Activated CD4-positive, alpha-beta T cell treated with anti-CD3 and anti-CD28 coated beads, Interleukin-2, Interleukin-4, amounts not matched to agents 100 ng/mL and 50 ng/mL, durations not matched to agents 16 hours and 8 hours (primary cell): ENCODE results near the gene RCAN2.
"Not testable (repeated sequence)": the region's sequence is repeated elsewhere in the genome, so short reads cannot be mapped to it uniquely, and the experiment has no call there.

Experiments used
- DNase-seq: peaks from one replicate; pipeline ENCODE4 v3.0.0-alpha.2; 2020; ENCODE audit warnings: low spot score

Gene RCAN2

DNA sequence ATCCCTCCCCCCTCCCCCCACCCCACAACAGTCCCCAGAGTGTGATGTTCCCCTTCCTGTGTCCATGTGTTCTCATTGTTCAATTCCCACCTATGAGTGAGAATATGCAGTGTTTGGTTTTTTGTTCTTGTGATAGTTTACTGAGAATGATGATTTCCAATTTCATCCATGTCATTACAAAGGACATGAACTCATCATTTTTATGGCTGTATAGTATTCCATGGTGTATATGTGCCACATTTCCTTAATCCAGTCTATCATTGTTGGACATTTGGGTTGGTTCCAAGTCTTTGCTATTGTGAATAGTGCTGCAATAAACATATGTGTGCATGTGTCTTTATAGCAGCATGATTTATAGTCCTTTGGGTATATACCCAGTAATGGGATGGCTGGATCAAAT lies 158.8 kb downstream of the RCAN2 start:
- not testable (repeated sequence) for DNase-seq

DNA sequence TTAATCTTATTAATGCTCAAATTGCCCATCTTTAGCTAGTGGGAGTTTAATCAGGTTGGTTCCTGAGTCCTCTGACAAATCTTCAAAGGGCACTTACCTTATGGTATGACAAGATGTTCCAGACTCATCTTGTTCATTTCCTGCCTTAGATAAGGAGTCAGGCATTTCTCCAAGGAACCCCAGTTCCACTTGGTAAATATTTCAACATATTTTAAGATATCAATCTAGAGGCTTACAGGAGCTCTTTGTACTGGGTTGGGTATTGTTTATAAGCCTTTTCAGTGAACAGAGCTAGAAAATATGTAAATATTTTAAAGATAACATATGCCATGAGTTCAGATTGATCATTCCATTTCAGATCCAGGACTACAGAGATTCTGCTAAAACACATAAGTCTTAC lies 159.8 kb downstream of the RCAN2 start:
- no peak for DNase-seq

DNA sequence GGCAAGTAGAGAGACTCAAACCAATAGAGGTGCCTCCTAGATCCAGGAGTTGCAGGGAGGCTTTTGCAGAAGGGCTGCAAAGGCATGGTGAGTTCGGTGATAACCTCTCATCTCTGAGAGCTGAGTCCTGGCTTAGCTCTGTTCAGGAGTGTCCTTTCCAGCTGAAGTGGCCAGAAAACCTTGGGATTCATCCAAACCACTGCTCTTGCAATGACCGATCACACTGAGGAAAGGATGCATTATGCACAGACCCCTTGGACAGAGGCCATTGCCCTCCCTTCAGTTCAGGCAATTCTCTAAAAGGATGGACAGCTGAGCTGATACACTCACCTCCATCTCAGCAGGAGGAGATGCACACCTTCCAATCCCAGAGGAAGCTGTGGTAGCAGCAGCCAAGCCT lies 161.7 kb downstream of the RCAN2 start:
- no peak for DNase-seq

DNA sequence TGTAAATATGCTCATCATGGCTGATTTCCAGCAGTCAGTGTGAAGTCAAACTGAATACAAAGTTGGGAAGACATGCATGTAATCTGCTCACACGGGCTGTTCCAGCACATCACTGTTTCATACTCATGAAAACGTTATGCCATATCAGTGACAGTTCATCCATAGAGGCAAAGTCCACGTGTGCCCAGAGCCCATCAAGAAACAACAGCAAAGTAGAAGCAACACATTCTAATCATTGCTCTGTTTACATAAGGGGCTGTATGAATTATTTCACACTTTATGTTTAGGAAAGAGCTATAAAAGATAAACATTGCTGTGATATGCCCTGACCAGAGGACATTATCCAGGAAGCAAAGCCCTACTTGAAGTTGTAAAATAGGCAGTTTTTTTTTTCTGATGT lies 163.5 kb downstream of the RCAN2 start:
- no peak for DNase-seq

DNA sequence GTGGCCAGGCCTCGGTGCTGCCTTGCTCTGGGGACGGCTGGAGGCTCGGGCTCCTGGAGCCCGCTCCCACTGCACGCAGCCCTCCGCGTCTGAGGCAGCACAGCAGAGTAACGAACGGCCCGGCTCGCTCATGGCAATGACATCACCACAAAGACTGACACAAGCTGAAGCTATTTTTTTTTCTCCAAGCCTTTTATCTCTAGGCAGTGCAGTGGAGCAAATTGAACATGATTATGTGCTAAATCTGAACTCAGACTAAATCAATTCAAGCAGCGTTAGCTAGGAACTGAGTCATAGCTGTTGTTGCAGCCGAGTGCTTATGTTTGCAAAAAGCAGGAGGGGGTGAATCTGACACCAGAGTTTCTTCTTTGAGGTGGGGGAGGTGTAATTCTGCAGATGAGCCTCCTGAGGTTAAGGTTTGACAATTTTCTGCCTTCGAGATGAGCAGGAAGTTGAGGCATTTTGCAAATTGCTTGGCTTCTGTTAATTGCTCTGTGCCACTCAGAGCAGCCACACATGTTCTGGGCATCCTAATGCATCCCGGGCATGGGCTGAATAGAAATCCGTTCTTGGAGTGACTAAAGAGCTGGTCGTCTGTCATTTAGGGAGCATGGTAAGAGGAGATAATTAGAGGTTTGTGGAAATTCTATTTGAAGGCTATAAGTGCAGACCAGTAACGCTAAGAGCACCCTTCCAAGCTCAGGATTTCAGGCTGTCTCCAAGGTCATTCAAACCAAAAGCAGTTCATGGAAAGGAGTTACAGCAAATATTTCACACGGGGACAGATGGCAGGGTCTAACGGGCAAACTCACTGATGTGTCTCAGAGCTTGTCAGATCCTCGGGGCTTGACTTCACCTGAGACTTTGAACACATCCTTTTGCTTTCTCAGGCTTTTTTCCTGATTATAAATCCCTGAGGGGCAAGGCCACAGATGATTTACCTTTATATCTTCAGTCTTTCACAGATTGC lies 165.4 kb downstream of the RCAN2 start:
- peak; percentile 75 for DNase-seq

DNA sequence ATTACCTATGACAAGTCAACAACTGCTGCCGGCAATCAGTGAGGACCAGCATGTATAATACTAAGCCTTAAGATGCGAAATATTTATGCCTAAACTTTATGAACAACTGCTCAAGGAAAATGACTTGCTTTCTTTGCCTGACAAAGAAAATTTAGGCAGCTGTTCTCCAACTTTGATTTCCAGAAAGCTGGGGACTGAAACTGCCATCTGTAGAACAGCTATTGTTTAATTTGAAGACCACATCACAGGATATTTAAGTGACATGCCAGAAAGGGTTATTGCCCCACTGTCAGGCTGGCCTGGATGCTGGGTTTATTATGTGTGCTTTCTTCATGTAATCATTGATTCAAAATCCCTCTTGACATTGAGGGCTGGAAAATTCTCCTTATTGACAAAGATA lies 166.5 kb downstream of the RCAN2 start:
- no peak for DNase-seq

DNA sequence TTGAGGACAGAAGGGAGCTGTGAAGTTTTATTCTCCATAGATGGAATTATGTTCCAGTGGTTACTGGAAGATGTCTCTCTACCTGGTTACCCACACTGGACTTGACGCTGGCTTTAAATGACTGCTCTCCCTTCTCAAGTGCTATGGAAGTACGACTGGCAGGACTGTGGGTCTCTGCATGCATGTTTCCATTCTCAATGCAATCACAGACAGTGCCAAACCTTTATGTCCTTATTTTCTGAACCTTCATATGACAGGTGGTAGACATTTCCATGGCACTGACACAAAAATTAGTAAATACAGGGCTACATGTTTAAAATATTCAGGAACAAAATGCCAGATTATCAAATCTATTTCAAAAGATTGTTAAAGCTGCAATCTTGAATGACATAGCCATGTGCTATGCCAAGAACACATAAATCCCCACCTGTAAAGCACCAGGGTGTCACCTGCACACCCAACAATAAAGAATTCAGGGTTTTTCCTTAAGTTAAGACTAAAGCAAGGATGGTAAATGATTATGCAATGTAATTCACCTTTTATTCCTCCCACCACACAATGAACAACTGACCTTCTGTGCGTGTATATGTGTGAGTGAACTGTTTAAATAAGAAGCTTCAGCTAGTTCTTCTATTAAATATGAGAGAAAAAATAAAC lies 167.2 kb downstream of the RCAN2 start:
- no peak for DNase-seq

DNA sequence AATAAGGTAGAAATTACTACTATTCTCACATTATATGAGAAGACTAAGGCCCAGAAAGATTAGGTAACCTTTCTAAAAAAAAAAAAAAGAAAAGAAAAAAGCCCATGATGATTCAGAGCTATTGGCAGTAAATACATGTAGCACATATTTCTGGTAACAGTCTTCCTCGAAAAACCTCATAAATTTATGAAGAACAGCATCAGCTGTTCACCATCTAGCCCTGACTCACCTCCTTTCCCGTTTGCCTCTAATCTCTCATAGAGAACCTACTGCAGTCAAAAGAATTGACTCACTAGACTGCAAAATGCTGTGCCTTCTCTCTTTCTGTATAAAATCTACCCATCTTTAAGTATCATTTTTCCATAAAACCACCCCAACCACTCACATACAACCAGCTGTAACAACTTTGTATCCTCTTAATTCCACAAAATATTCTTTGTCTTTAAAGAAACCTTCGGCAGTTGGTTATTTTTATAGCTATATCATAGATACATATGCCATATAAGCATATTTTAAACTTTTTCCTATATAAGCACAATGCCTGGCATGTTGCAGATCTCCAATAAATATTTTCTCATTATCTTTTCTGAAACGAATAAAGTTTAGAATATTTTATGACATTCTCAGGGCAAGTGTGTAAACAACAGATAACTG lies 167.8 kb downstream of the RCAN2 start:
- DNase-seq, result peak; percentile 53

DNA sequence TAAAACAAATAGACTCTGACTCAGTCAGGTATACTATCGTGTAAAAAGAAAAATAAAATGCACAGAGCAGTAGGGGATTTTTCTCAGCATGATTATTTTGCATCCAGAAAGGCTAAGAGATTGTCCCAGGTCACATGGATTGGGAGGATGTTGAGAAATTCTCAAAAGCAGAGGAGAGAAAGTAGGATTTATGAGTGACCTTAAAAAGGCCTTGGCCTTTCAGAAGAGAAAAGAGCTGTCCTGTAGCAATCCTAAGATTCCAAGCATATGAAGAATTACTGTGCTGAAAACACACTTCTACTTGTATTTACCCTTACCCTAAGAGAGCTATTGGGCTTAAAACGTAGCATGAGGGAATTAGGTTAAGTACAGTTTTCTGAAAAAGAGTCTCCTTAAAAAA lies 170.7 kb downstream of the RCAN2 start:
- no peak for DNase-seq

DNA sequence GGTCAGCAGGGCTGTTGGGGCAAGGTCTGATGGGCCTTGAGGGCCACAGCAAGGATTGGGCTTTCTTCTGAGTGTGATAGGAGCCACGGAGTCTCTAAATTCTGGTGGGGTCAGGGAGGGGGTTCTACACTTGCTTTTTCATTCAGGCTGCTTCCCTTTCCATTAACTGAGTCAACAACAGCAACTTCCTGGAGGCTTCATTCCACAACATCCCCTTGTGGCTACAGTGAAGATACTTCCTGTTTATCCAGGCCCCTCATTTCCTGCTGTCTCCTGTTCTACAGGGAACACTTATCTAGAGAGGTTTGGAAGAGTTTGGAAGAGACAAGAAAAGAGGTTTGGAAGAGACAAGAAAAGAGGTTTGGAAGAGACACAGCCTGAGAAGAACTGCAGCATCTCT lies 175.7 kb downstream of the RCAN2 start:
- DNase-seq, result no peak

DNA sequence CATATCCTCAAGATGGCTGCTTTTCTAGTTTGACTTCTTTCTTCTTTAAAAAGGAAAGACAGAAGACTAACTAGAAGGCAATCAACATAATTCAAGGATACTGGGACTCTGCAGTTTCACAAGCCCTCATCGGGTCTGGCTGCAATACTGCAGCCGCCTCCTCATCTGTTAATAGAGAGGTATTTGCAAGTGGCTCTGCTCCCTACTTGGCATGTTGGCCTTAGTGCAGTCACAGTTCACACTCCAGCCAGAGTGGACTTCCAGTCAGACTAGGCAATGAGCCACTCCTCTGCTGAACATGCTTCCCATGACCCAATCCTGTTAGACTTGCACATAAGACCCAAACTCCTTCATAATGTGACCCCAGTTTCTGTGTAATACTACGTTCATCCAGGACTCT lies 178.6 kb downstream of the RCAN2 start:
- DNase-seq, result no peak

DNA sequence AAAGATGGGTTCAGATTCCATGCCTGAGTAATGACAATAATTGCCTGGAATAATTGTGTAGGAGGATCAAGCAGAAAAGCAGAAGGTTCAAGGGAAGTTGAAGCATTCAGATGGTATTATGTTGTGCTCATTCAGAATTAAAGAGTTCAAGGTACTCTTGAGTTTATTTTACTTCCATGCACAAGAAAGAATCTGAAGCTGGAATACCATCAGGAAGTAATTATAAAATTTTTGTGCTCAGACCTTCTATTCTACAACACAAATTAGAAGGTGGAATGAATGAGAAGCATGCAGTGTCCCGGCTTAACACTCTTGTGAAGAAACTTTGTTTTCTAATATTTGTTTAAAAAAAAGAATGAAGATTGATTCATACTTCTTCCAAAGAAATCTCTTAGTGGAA lies 181.1 kb downstream of the RCAN2 start:
- no peak for DNase-seq

DNA sequence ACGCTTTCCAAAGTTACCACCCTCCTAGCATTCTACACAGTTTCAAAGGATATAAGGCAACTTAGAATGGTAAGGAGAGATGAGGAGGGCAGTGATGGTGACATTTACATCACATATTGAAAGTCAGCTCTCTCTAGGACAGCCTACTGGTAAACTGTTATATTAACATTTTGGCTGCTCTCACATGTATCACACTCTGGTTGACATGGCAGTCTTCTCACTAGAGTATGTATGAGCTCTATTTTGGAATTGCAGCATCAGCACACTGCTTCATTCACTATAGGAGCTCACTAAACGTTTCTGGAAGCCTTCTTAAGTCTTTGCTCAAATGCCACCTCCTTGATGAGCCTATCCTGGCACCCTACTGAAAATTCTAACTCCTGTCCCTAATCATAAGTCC lies 184.8 kb downstream of the RCAN2 start:
- DNase-seq, result no peak

DNA sequence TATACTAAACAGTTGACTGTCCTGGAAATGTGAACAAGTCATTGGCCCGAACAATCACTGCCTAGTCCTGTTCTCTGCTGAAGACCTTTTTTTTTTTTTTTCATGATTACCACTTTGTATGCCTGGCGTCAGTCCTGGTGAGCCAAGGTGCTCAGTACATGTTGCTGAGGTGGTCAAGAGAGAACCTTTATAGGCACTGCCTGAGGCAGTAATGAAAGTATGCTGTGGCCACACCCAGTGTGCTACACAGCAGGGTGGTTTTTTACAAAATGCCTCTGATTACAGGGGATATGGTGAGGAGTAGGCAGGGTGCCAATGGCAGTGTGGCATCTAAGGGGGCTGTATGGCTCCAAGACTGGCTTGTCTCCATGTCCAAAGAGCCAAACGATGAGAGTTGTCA lies 185.4 kb downstream of the RCAN2 start:
- no peak for DNase-seq

DNA sequence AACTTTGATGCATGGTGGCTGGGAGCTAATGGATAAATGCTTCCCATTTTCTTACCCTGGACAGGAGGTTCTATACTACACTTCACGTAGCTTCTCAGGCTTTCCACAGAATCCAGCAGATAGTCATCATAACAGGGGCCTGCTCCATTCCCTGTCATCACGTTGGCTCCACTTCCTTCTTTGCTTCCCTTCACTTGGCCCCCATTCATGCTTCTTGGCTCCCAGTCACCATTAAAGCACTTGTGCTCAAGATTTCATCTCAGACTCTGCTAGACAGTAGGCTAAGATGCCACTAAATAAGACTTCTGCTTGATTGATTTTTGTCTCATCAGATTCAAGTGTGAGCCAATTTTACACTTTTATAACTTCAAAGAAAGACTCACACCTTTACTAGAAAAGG lies 186.0 kb downstream of the RCAN2 start:
- DNase-seq, result no peak

DNA sequence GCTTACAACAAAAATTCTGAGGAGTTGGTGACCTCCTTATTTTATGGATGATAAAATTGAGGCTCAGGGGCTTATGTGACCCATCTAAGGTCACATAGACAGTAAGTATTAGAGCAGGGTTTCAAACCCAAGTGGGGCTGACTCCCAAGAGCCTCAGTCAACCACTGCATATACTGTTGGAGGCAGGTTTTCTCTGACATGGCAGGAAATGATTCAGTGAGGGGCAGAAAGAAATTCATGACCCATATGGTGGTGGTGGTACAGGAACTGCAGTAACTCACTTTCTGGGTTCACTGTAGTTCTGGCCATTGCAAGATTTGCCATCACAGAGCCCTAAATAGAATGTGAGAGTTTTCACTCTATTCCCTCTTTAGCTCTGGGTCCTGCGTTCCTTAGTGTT lies 188.4 kb downstream of the RCAN2 start:
- DNase-seq, result no peak

DNA sequence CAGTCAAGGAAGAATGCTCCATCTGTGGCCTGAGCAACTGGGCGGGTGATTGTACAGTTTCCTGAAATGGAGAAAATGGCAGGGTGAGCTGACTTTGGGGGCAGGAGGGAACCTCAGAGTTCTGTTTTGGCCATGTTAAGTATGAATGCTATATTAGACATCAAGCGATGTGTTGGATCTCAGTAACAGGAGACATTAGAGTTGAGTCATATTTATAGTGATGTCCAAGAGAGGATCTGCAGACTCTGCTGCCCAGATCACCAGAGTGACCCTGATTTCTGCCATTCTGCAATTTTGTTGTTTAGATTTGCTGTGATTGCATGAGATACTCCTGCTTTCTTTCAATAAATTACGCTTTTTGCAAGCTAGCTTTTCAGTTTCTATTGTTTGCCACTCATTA lies 189.1 kb downstream of the RCAN2 start:
- DNase-seq, result no peak

DNA sequence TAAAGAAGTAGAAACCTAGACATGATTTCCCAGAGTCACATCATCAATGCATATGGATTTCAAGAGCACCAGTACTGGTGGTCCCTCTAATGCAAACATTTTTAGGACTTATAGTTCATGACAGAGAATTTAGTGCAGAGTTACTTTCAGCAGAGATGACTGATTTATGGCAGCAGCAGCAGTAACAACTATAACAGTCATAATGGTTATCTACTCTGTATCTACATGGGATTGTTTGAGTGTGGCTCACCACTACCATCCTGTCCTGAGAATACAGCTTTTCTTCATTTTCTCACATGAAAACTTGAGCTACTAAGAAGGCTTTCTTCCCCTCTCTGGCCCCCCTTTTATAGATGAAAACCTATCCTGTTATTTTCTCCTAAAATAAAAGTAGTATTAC lies 192.0 kb downstream of the RCAN2 start:
- peak; percentile 12 for DNase-seq

DNA sequence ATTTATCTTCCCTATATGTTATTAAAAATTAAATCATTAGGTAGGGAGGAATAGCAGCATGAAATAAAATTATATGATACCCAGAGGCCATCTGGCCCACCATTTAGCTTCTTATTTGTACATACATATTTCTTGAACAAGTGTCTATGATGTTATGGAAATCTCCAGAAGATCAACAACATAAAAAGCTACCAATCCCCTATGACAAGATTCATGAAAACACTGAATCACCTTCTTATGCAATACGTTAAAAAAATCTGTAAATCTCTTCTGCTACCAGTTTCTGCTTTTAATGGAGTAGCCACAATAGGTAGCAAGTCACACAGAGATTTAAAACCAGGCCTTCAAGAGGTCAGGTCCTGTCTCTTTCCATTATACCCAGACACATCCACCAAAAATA lies 194.7 kb downstream of the RCAN2 start:
- DNase-seq, result no peak

DNA sequence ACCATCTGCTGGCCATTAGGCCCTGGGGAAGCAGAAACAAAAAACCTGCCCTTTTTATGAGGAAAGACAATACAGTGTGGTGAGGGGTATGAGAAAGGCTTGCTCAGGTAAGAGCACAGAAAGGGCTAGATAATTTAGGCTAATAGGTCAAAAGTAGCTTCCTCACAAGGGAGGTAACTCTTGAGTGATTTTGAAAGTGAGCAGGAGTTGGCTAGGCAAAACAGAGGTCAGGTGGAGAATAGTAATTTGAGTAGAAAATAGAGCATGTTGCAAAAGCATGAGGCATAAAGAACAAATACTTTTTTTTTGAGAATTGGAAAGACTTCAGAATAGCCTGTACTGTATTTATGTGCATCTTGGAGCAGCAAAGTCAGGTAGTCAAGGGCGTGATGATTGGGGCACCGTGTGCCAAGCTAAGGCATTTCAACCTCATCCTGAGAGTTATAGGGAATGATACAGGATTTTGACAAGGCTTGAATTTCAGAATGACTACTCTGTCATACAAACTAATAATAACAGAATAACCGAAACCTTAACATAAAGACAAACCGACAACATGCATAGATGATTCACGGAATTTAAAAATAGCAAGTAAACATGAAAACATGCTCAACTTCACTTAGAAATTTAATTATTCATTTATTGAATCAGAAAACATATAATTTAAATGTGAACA lies 197.5 kb downstream of the RCAN2 start:
- DNase-seq, result no peak

DNA sequence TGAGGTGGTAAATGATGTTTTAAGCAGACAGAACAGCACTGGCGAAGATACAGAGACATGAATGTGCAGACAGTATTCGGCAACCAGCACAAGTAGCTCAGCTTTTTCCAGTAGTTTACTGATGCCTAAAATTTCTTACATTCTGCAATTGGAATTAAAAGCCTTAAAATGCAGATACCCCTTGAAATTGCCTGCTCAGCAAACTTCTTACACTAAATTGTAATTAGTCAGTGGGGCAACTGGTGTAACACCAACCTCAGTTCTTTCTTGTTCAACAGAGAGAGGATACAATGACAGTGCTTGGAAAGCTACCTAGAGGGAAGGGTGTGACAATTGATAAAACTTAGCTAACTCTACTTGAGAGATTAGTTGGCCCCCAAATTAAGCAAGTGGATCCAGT lies 199.4 kb downstream of the RCAN2 start:
- DNase-seq, result no peak

DNA sequence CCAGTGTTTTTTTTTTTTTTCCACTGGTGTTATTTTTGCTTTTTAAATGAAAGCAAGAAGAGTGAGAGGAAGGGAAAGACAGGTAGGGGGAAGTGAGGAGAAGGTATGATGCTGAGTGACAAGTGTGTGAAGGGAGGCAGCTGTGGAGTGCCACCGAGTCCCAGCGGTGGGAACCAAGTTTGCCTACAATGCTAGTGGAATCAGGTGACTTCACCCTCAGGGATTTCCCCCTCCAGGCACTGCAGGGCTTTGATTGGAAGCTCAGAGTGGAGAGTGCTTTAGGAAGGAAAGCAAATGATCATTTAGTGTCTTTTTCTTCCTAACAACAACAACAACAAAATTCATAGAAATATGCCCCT lies 200.0 kb downstream of the RCAN2 start:
- no peak for DNase-seq
